Stimulated activated CD8-positive, alpha-beta memory T cell treated with anti-CD3 and anti-CD28 coated beads, Interleukin-4, amount 100 ng/mL, for 4 hours (primary cell): Measurements from ENCODE around the gene KLF13.

Experiments used
- DNase-seq, 2 donors: peaks; one replicate each; pipeline ENCODE4 v3.0.0-alpha.2; 2020; ENCODE audit warnings: low read depth in 2 of 2, low spot score in 1 of 2

The KLF13 gene

DNA sequence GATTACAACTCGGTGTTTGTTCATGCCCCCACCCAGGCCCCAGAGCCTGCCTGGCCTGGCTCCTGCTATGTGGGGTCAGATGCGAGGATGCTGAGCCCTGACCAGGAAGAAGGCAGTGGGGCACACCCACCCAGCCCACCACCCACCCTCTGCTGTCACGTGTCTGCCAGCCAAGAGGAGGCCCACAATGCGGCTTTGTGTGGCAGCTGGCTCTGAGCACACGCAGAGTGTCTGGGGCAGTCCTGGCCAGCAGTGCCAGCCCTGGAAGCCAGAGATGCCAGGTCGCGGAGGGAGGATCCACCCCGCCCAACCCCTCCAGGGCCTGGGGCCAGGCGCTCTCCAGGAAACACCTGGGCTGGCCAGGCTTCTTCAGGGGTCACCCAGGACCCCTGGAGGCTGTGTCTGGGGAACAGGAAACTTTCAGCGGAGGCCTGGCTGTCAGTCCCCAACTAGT lies 26.4 kb upstream of the KLF13 start:
- no peak for DNase-seq

- no peak for DNase-seq
Observed at GRCh38 chr15:31300981-31301672, 25.5 kb upstream of the KLF13 start.

- DNase-seq, result no peak
Observed at GRCh38 chr15:31301673-31301990, 25.0 kb upstream of the KLF13 start.

DNA sequence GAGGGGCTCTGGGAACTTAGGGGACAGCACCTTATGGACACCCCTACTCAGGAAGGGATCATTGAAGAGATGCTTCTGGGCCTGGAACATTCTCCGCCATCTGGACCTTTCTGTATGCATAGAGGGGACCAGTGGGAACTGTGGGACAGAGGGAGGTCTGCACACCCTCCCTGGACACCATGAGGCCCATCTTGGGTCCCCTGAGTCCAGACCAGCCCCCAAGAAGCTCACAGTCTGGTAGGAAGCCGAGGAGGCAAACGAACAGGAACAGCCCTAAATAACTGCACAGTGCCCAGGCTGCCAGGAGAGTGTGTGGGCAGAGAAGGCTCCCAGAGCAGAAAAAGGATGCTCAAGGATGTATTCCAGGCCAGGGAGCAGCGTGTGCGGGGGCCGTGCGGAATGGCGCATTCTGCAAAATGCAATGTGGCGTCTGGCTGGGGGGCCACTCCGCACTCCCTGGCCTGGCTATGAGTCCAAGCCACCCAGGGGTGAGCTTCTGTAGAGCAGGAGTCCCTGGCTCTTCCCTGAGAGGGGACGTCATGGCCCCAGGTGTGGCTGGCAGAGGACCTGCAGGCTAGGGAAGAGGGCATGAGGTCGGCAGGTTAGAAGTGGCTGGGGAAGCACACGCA lies 24.5 kb upstream of the KLF13 start:
- DNase-seq, result no peak

- no peak for DNase-seq
Observed at GRCh38 chr15:31302778-31303725, 23.6 kb upstream of the KLF13 start.

GRCh38 chr15:31303726-31304648 lies 22.6 kb upstream of the KLF13 start:
- DNase-seq, result no peak

GRCh38 chr15:31304751-31305365 lies 21.8 kb upstream of the KLF13 start:
- no peak for DNase-seq

DNA sequence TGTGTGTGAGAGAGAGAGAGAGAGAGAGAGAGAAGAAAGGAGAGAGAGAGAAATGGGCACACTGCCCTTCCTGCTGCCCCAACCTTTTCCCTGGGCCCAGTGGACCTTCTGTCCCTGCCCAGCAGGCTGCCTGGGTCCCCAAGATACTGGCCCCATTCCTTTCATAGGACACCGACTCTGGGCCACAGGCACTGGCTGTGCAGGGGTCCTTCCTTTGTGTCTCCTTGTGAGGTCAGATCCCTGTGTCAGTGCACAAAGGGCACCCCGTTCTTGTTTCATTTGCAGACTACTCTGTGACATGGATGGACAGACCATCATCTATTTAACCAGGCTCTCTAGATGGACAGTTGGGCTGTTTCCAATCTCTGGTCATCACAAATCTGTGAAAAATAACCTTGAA lies 21.3 kb upstream of the KLF13 start:
- DNase-seq, result no peak

- DNase-seq, result no peak
Observed at GRCh38 chr15:31305796-31306425, 20.7 kb upstream of the KLF13 start.

DNA sequence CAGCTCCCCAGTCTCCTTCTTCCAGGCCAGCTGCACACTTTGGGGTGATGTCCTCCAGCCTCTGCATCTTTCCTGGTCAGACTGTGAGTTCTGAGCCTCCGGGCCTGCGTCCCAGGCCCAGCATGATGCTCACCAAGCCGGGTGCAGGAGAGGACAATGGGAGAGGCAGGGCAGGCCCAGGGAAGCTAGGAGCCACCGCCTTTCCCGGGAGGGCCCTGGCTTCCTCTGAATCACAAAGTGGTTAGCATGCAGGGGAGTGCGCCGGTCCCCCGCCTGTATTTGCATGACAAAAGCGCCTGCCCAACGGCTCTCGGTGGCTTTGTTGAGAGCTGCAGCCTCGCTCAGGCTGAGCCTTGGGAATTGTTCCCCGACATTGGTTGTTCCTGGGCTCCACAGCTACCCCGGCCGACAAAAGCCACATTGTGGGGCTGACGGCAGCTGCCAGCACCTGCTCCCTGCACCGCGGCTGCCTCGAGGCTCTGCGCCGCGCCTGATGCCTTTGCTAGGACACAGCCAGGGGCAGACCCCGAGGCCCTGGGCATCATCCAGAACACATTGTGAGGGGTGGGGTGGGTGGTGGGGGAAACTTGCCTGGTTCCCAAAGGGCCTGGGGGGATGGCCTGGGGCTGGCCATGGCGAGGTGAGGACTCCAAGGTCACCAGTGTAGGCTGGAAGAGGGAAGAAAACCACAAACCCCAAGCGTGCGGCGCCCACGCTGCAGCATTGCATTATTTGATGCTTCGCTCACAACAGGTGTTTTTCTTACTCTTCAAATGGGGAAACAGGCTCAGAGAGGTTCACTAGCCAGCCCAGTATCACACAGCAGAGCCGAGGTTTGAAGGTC lies 20.0 kb upstream of the KLF13 start:
- DNase-seq, result no peak

GRCh38 chr15:31307270-31308184 lies 19.1 kb upstream of the KLF13 start:
- DNase-seq, result no peak

DNA sequence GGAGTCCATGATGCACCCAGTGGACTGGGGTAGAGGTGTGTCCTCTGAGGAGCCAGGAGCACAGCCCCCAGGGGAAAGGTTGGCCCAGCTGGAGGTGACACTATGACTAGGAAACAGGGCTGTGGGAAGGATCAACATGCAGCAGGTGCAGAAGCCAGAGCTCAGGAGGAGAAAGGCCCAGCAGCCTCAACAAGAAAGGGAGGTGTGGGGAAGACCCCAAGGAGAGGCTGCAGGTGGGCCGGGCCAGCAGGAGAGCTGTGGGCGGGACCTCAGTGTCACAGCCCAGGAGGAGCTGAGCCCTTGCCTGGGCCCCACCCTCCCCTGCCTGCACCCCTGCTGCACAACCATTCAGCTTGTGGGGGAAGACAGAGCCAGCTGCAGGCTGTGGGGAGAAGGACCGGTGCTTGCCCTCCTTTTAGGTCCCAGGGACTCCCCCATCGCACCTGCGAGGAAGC lies 18.4 kb upstream of the KLF13 start:
- no peak for DNase-seq

- DNase-seq, result no peak
Observed at GRCh38 chr15:31309893-31310606, 16.6 kb upstream of the KLF13 start.

DNA sequence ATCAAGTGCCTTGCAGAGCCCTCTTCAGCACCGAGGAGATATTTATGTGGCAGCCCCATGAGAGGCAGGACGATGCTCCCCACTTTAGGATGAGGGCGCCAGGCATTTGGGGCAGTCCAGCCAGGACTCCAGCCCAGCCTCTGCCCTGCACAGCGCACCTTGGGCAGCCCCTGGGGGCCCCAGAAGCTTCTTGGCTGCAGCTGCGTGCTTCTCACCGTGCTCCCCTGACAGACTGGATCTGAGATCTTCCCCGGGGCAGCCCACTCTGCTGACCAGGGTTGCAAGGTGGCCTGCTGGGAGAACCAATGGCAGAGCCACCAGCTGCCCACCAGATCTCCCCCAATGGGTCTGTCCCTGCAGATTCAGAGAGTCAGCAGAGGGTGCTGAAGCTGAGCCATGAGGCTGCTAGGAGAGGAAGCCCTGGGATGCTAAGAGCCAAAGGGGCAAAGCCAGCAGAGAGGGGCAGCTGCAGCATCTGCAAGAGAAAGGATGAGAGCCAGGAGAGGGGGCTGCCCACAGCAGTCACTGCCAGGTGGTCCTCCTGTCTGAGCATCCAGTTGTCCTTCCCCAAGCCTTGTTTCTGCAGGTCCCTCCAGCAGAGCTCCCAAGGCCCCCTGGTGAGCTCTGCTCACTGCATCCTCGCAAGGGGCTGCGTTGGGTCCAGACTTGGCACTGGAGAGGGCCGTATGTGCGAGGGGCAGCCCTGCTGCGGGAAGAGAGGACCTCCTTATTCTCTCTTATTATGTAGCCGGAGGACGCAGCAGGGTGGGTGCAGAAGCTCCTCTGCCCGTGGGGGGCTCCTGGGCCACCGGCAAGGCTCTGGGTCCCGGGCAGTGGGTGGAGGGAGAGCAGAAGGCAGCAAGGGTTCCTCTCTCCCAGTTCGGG lies 14.7 kb upstream of the KLF13 start:
- no peak for DNase-seq

GRCh38 chr15:31313223-31313622 lies 13.4 kb upstream of the KLF13 start:
- no peak for DNase-seq

DNA sequence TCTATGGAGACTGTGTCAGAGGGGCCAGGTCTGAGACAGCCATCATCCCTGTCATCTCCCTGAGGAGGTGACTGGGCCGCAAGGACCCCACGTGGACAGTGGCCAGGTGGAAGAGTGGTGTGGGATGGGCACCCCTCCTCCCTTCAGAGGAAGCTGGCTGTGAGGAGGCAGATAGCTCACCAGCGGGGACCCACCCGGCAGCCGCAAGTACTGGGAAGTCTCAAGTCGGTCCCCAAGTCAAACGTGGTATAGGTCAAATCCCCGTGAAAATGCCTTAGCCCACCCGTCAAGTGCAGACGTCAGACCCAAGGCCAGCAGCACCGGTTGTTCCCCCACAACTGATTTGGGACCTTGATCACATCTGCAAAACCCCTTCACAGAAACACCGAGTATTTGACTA lies 12.3 kb upstream of the KLF13 start:
- no peak for DNase-seq
